ENCODE measurements around the gene CDKN2AIP.
"Not testable (repeated sequence)": the region's sequence is repeated elsewhere in the genome, so short reads cannot be mapped to it uniquely, and the experiment has no call there.

CDKN2AIP gene

DNA sequence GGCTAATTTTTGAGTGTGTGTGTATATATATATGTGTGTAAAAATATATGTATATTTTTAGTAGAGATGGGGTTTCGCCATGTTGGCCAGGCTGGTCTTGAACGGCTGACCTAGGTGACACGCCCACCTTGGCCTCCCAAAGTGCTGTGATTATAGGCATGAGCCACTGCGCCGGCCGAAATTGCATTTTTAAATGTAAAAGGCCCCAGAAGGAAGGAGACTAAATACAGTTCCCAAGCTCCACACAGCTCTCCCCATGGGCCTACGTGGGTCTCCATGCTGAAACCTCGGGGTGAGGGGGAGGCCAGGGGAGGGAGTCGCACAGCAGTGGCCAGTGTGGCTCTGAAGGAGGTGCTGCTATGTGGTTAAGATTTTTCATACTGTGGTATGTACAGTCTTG is 12.8 kb upstream of the CDKN2AIP start:
- TF ChIP-seq, protein P1, sequence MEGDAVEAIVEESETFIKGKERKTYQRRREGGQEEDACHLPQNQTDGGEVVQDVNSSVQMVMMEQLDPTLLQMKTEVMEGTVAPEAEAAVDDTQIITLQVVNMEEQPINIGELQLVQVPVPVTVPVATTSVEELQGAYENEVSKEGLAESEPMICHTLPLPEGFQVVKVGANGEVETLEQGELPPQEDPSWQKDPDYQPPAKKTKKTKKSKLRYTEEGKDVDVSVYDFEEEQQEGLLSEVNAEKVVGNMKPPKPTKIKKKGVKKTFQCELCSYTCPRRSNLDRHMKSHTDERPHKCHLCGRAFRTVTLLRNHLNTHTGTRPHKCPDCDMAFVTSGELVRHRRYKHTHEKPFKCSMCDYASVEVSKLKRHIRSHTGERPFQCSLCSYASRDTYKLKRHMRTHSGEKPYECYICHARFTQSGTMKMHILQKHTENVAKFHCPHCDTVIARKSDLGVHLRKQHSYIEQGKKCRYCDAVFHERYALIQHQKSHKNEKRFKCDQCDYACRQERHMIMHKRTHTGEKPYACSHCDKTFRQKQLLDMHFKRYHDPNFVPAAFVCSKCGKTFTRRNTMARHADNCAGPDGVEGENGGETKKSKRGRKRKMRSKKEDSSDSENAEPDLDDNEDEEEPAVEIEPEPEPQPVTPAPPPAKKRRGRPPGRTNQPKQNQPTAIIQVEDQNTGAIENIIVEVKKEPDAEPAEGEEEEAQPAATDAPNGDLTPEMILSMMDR (conservative IDR thresholded peaks at IDR 0.05) = no peak
- no peak overlapping the region for H3K27ac ChIP-seq

GRCh38 chr4:183433183-183433582 is 11.3 kb upstream of the CDKN2AIP start:
- not testable (repeated sequence) for H3K27ac ChIP-seq

DNA sequence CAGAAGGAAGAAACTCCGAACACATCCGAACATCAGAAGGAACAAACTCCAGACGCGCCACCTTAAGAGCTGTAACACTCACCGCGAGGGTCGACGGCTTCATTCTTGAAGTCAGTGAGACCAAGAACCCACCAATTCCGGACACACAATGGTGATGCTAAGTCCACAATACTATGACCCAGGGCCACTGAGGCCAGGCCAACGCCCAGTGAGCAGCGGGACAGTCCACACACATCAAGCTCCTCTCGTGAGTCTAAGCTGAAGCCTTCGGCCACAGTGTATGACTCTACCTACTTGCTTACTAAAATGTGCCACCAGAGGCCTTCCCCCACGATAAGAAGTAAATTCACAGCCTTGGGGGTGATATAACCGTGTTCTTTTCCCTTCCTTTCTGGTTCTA is 10.2 kb upstream of the CDKN2AIP start:
- TF ChIP-seq, protein P1 (conservative IDR thresholded peaks at IDR 0.05) = no peak
- no peak overlapping the region for H3K27ac ChIP-seq

DNA sequence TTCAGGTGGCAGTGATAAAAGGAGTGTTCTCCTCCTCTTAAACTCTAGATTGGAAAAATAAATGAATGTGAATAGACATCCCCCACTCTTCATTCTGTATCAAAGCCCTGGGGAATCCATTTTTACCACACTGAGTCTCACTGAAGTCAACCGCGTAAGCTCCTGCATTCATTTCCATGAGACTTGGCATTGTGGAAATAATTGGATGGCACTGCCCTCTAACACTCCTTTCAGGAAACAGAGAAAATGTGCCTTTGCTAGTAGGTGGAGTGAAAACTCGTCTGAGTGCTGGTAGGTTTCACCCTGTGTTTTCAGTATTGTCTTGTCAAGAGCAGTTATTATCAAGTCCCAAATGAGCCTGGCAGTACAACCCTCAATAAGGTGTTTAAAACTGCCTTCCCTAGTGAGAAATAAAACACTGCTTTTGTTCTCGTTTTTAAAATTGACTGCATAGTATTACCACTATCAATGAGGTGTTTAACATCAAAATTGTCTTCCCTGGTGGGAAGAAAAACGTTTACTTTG is 9.7 kb upstream of the CDKN2AIP start:
- no peak overlapping the region for H3K27ac ChIP-seq
- TF ChIP-seq, protein P1 (conservative IDR thresholded peaks at IDR 0.05) = no peak

GRCh38 chr4:183435803-183436202 is 8.6 kb upstream of the CDKN2AIP start:
- no peak overlapping the region for H3K27ac ChIP-seq
- TF ChIP-seq, protein P1 (conservative IDR thresholded peaks at IDR 0.05) = no peak

DNA sequence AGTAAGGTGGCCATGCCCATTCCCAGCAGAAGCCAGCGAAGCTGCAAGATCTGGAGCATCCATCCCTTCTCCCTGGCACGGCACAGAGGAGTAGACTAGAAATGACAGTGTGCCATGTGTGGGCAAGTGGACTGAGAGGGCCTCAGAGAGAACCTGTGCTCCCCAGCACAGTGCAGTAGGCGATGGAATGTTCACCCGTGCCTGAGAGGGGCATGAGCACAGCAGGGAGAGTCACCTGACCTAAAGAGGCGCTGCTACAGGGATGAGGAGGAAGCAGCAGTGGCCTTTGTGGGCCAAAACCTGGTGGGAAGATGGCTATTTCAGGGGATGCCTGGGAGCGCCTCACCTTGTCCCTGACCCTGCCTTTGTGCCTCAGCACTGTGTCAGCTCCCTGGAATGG is 8.0 kb upstream of the CDKN2AIP start:
- H3K27ac ChIP-seq = no peak overlapping the region
- TF ChIP-seq, protein P1 (conservative IDR thresholded peaks at IDR 0.05) = no peak

DNA sequence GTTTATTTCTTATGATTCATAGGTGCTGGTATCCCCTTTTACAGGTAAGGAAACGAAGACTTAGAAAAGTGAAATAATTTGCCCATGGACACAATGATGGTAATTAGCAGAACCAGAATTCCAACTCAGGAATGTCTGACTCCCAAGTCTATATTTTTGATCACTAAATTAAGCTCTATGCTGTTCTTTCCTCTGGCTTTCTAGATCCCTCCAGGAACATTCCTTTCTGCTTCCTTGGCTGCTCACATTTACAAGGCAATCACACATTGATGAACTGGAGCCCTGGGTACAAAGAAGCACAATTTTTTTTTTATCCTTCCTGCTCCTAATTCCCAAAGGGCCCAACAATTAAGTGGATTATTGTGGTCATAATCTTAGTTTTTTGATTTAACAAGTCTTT is 7.0 kb upstream of the CDKN2AIP start:
- no peak overlapping the region for H3K27ac ChIP-seq
- TF ChIP-seq, protein P1 (conservative IDR thresholded peaks at IDR 0.05) = no peak

- no peak overlapping the region for H3K27ac ChIP-seq
- TF ChIP-seq, protein P1 (conservative IDR thresholded peaks at IDR 0.05) = no peak
These were observed 5.8 kb upstream of the CDKN2AIP start for GRCh38 chr4:183438458-183439113.

All from VCaP (cell line).